B cell (primary cell): ENCODE results near the gene HOXA1. TPM values are rescaled to one million over a fixed set of nuclear protein-coding genes. Genes with fewer than 3 reads are reported as not detected.

ENCODE experiments used
- ATAC-seq: fragments of 200-7000 bp; cut with Tn5 transposase; one replicate; pipeline ENCODE4 v1.10.0; 2021; ENCODE audit warnings: low read depth, mild to moderate bottlenecking, moderate number of reproducible peaks, moderate library complexity
- CTCF ChIA-PET: fragments of 350-600 bp; sonication (Branson Sonifier 250); formaldehyde crosslinking; loops from one replicate; lab custom pipeline; 2021; ENCODE audit warnings: antibody characterized with exemption, inconsistent platforms; lab: Charles Lee
- POLR2A ChIA-PET: fragments of 350-600 bp; sonication (Branson Sonifier 250); formaldehyde crosslinking; loops from one replicate; lab custom pipeline; 2021; ENCODE audit warnings: antibody characterized with exemption; lab: Charles Lee
- DNase-seq: peaks from one replicate; pipeline ENCODE4 v3.0.0; 2013
- H2AFZ ChIP-seq: 2 replicates; pipeline ENCODE4 v1.6.1; 2012; ENCODE audit warnings: mild to moderate bottlenecking, low read depth, low read length; ENCODE audit not compliant: insufficient read depth, poor library complexity, severe bottlenecking
- H3K27ac ChIP-seq, 2 donors: 1 replicate in 1 of 2; 2 replicates in 1 of 2; pipeline ENCODE4 v1.5.1; 2012 to 2013; ENCODE audit warnings: low read length in 2 of 2, mild to moderate bottlenecking in 2 of 2, moderate library complexity in 1 of 2
- H3K27me3 ChIP-seq, 4 experiments: fragments of 200-600 bp in 1 of 4; sonication (generic) in 1 of 4; replicated peaks in 1 of 4; 1 replicate in 2 of 4; 2 replicates in 2 of 4; pipeline versions ENCODE4 v1.6.1 to v1.7.0; 2013 to 2016; ENCODE audit warnings: low read length in 3 of 4, mild to moderate bottlenecking in 2 of 4, mixed read lengths in 1 of 4, moderate library complexity in 1 of 4; ENCODE audit not compliant: insufficient read depth in 4 of 4, control insufficient read depth in 3 of 4; ENCODE audit errors: control extremely low read depth in 1 of 4
- H3K36me3 ChIP-seq, 2 experiments: replicated peaks in 1 of 2; 1 replicate in 1 of 2; 2 replicates in 1 of 2; pipeline versions ENCODE4 v1.6.1 to v1.7.1; 2013; ENCODE audit warnings: low read length in 1 of 2; ENCODE audit not compliant: insufficient read depth in 2 of 2, control insufficient read depth in 1 of 2; ENCODE audit errors: control extremely low read depth in 1 of 2, extremely low read depth in 1 of 2
- H3K4me1 ChIP-seq, 2 donors: fragments of 200-600 bp in 1 of 2; sonication (generic) in 1 of 2; 1 replicate in 1 of 2; 2 replicates in 1 of 2; pipeline versions ENCODE4 v1.5.1 to v1.6.1; 2013 to 2017; ENCODE audit warnings: low read length in 2 of 2; ENCODE audit not compliant: control insufficient read depth in 2 of 2, insufficient read depth in 2 of 2
- H3K4me2 ChIP-seq: replicated peaks from 2 replicates; pipeline ENCODE3; 2012; ENCODE audit warnings: mild to moderate bottlenecking, low read depth, low read length; ENCODE audit not compliant: poor library complexity, severe bottlenecking
- H3K4me3 ChIP-seq, 5 experiments: fragments of 200-600 bp in 1 of 5; sonication (generic) in 1 of 5; 1 replicate in 3 of 5; 2 replicates in 2 of 5; pipeline versions ENCODE4 v1.5.1 to v1.7.0; 2011 to 2016; ENCODE audit warnings: low read length in 4 of 5, mild to moderate bottlenecking in 4 of 5, low read depth in 2 of 5, control low read depth in 1 of 5, moderate library complexity in 1 of 5; ENCODE audit not compliant: insufficient read depth in 1 of 5; ENCODE audit errors: control extremely low read depth in 1 of 5, extremely low read depth in 1 of 5
- H3K79me2 ChIP-seq: fragments of 200-600 bp; sonication (generic); one replicate; pipeline ENCODE4 v1.6.0; 2016; ENCODE audit warnings: low read length; ENCODE audit not compliant: control insufficient read depth, insufficient read depth
- H3K9ac ChIP-seq: fragments of 200-600 bp; sonication (generic); 2 replicates; pipeline ENCODE4 v1.6.1; 2017; ENCODE audit warnings: mild to moderate bottlenecking, low read length, moderate library complexity
- H3K9me3 ChIP-seq, 3 donors: one replicate each; pipeline versions ENCODE4 v1.6.1 to v1.7.1; 2013; ENCODE audit warnings: low read length in 2 of 3; ENCODE audit not compliant: control insufficient read depth in 2 of 3, insufficient read depth in 1 of 3; ENCODE audit errors: control extremely low read depth in 1 of 3
- H4K20me1 ChIP-seq: 2 replicates; pipeline ENCODE4 v1.6.0; 2012; ENCODE audit warnings: mild to moderate bottlenecking, low read length; ENCODE audit not compliant: insufficient read depth, control insufficient read depth, poor library complexity, severe bottlenecking
- H3K27ac Mint-ChIP-seq: one replicate; pipeline ENCODE4 v1.8.0; 2021; ENCODE audit warnings: mixed read lengths
- H3K27me3 Mint-ChIP-seq: one replicate; pipeline ENCODE4 v1.8.0; 2021; ENCODE audit warnings: mixed read lengths
- H3K4me1 Mint-ChIP-seq: one replicate; pipeline ENCODE4 v1.8.0; 2021; ENCODE audit warnings: mixed read lengths
- H3K4me3 Mint-ChIP-seq: one replicate; pipeline ENCODE4 v1.8.0; 2021; ENCODE audit warnings: mixed read lengths
- H3K9me3 Mint-ChIP-seq: one replicate; pipeline ENCODE4 v1.8.0; 2022; ENCODE audit warnings: mixed read lengths; ENCODE audit not compliant: insufficient read depth
- CTCF ChIP-seq: fragments of 200-600 bp; IDR thresholded peaks from one replicate; pipeline ENCODE4 v1.8.0; 2022; ENCODE audit warnings: antibody characterized with exemption, mild to moderate bottlenecking
- EZH2 ChIP-seq: IDR thresholded peaks from 2 replicates; pipeline ENCODE4 v1.6.1; 2012; ENCODE audit warnings: borderline replicate concordance, low read depth, mild to moderate bottlenecking, moderate library complexity, low read length; ENCODE audit not compliant: insufficient read depth, poor library complexity, severe bottlenecking
- WGBS: methylation state at CpG from one replicate; pipeline ENCODE4 v1.1.5; 2013; ENCODE audit warnings: missing lambda C conversion rate; ENCODE audit not compliant: insufficient coverage; 5-methylcytosine and 5-hydroxymethylcytosine counted together
- intact Hi-C: fragments of 100-400 bp; cut with micrococcal nuclease; formaldehyde crosslinking; loops from one replicate; pipeline ENCODE4 v1.10.0; 2022
- polyA plus RNA-seq: library from polyadenylated mRNA; depleted of rRNA; stranded (reverse); fragments of >200 nt; gene quantifications from 2 replicates; pipeline ENCODE4 v1.2.3, GENCODE V29; 2012
- total RNA-seq, 2 donors: library from RNA; stranded (reverse); fragments of 120-200 nt in 1 of 2; gene quantifications; 1 replicate in 1 of 2; 2 replicates in 1 of 2; pipeline versions ENCODE4 v1.2.3 to v1.2.4, GENCODE V29; 2013 to 2022

The HOXA1 gene
- total and polyA plus RNA-seq, 2 donors (not counting 1 experiment from before 2014, with no cell fraction given), result 0.13 to 0.37 TPM

- H3K4me1 ChIP-seq, result no peaks in the 10 kb centered on the region
- no peak overlapping the region for H2AFZ ChIP-seq
- no peak for ATAC-seq
- no peak overlapping the region for H3K27ac ChIP-seq
- no peak for DNase-seq
- H3K79me2 ChIP-seq, result no peaks in the 10 kb centered on the region
- no peak overlapping the region for H3K27ac Mint-ChIP-seq
- no peak overlapping the region for H3K9ac ChIP-seq
- no peak overlapping the region for H3K4me3 Mint-ChIP-seq
- H3K27me3 ChIP-seq, result peaks cover 0 to 3% (median 0%) of the 10 kb centered on the region in 4 experiments
- H3K9me3 ChIP-seq, result no peaks in the 10 kb centered on the region
- no peaks in the 10 kb centered on the region for H3K36me3 ChIP-seq
- H3K9me3 Mint-ChIP-seq, result no peaks in the 10 kb centered on the region
- peaks cover 1% of the 10 kb centered on the region for H3K4me1 Mint-ChIP-seq
- intact Hi-C loops, result no loop called here
- ChIA-PET POLR2A (no interaction called here), CTCF (no interaction called here)
- H3K27me3 Mint-ChIP-seq, result peaks cover 8% of the 10 kb centered on the region
- TF ChIP-seq EZH2, result no peak
- H3K4me3 ChIP-seq, result no peak overlapping the region
- H3K4me2 ChIP-seq, result no peak overlapping the region
- WGBS, result no CpG with 5 or more reads among the region's 2 CpGs
- H4K20me1 ChIP-seq, result no peaks in the 10 kb centered on the region
Measured at GRCh38 chr7:27065709-27066108, 30.1 kb downstream of the HOXA1 start.

DNA sequence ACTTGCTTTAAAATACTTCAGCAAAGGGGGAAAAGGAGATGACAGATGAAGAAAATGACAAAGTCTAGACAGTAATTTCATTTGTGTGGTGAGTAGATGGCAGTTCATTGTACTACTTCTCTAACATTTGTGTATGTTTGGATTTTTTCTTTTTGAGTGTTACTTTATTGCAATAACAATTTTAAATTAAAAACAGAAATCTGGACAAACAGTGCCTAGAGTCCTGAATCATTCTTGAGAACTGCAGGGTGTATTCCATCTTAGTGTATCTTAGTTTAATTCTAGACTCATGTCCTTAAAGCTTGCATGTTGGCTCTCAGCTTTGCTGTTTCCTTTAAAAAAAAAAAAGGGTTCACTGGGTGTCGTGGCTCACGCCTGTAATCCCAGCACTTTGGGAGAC is 31.1 kb downstream of the HOXA1 start:
- Histone ChIP-seq H3K9ac (no peak overlapping the region), H3K9me3 (no peaks in the 10 kb centered on the region), H4K20me1 (no peaks in the 10 kb centered on the region), H3K79me2 (no peaks in the 10 kb centered on the region), H2AFZ (no peak overlapping the region), H3K4me2 (no peak overlapping the region), H3K27me3 (peaks cover 0 to 3% (median 0%) of the 10 kb centered on the region in 4 experiments), H3K4me3 (no peak overlapping the region), H3K27ac (no peak overlapping the region), H3K4me1 (no peaks in the 10 kb centered on the region), H3K36me3 (no peaks in the 10 kb centered on the region)
- ChIA-PET POLR2A (no interaction called here), CTCF (no interaction called here)
- Mint-ChIP-seq H3K27ac (no peak overlapping the region), H3K9me3 (no peaks in the 10 kb centered on the region), H3K4me1 (peaks cover 1% of the 10 kb centered on the region), H3K4me3 (no peak overlapping the region), H3K27me3 (peaks cover 19% of the 10 kb centered on the region)
- ATAC-seq (no peak), DNase-seq (no peak)
- TF ChIP-seq EZH2 (no peak), CTCF (no peak)
- WGBS, result no CpG with 5 or more reads among the region's 2 CpGs
- intact Hi-C loops, result no loop called here
